C4-2B (cell line): Measurements from ENCODE around the gene IFNA1.

Experiments
- H3K27ac ChIP-seq: fragments of 450-650 bp; 2 replicates; pipeline ENCODE4 v1.5.1; 2017
- CTCF ChIP-seq: fragments of 450-650 bp; conservative IDR thresholded peaks from 2 replicates; pipeline ENCODE4 v1.5.1; 2017; ENCODE audit warnings: mild to moderate bottlenecking
- ZFX ChIP-seq: fragments of 450-650 bp; IDR thresholded peaks from 2 replicates; pipeline ENCODE4 v1.6.1; 2017

Gene IFNA1

GRCh38 chr9:21473236-21473635 is 33.0 kb downstream of the IFNA1 start:
- no peak overlapping the region for H3K27ac ChIP-seq
- TF ChIP-seq CTCF = no peak
- no peak for TF ChIP-seq ZFX

GRCh38 chr9:21477466-21477865 is 37.2 kb downstream of the IFNA1 start:
- H3K27ac ChIP-seq = no peak overlapping the region
- TF ChIP-seq CTCF (no peak), ZFX (no peak)

GRCh38 chr9:21479152-21479702 is 39.0 kb downstream of the IFNA1 start:
- H3K27ac ChIP-seq = no peak overlapping the region
- no peak for TF ChIP-seq CTCF
- TF ChIP-seq ZFX = no peak

- H3K27ac ChIP-seq = no peak overlapping the region
- TF ChIP-seq CTCF (no peak), ZFX (no peak)
These were observed 41.3 kb downstream of the IFNA1 start for GRCh38 chr9:21481470-21482056.

GRCh38 chr9:21482213-21482612 is 42.0 kb downstream of the IFNA1 start, which contains the start of gene IFNE:
IFNE (minus strand) TSS chr9:21482313; CDS start chr9:21481694, 619 bp downstream.
- no peak within 1 kb of the TSS for H3K27ac ChIP-seq

More at GRCh38 chr9:21482213-21482612, 42.0 kb downstream of the IFNA1 start, which contains the start of gene IFNE:
- TF ChIP-seq ZFX (no peak), CTCF (no peak)
